Transverse colon (tissue), 4 donors: ENCODE data around the gene DIP2A. TPM values are rescaled to one million over a fixed set of nuclear protein-coding genes. Genes with fewer than 3 reads are reported as not detected.

Source experiments
- DNase-seq: peaks from one replicate; pipeline ENCODE4 v3.0.0-alpha.2; 2019
- H3K27ac ChIP-seq, 4 donors: fragments of 200-600 bp; sonication (generic); 2 replicates each; pipeline ENCODE4 v1.5.1; 2016 to 2018; ENCODE audit warnings: inconsistent platforms in 4 of 4
- H3K27me3 ChIP-seq: fragments of 200-600 bp; sonication (generic); 2 replicates; pipeline ENCODE4 v1.5.1; 2017; ENCODE audit warnings: inconsistent platforms
- H3K36me3 ChIP-seq, 4 donors: fragments of 200-600 bp; sonication (generic); 2 replicates each; pipeline ENCODE4 v1.5.1; 2017 to 2019; ENCODE audit warnings: inconsistent platforms in 4 of 4
- H3K4me1 ChIP-seq, 4 donors: fragments of 200-600 bp; sonication (generic); 2 replicates each; pipeline ENCODE4 v1.5.1; 2017 to 2020; ENCODE audit warnings: inconsistent platforms in 4 of 4
- H3K4me3 ChIP-seq, 4 donors: fragments of 200-600 bp; sonication (generic); 1 replicate in 1 of 4; 2 replicates in 3 of 4; pipeline versions ENCODE4 v1.5.1 to v1.6.1; 2017 to 2019; ENCODE audit warnings: inconsistent platforms in 4 of 4
- H3K9me3 ChIP-seq, 2 donors: fragments of 200-600 bp; sonication (generic); 2 replicates each; pipeline ENCODE4 v1.5.1; 2017 to 2019; ENCODE audit warnings: inconsistent platforms in 2 of 2
- CTCF ChIP-seq, 5 experiments: fragments of 200-600 bp in 3 of 5; fragments of 450-650 bp in 2 of 5; sonication (generic) in 3 of 5; IDR thresholded peaks; 1 replicate in 2 of 5; 2 replicates in 3 of 5; pipeline ENCODE4 v1.5.1; 2016 to 2017; ENCODE audit warnings: antibody characterized with exemption in 5 of 5, inconsistent platforms in 3 of 5, mild to moderate bottlenecking in 2 of 5, moderate library complexity in 1 of 5
- EP300 ChIP-seq: sonication (generic); formaldehyde crosslinking; IDR thresholded peaks from one replicate; pipeline ENCODE4 v1.6.1; 2017; ENCODE audit warnings: antibody characterized with exemption, low read depth
- POLR2A ChIP-seq: fragments of 450-650 bp; IDR thresholded peaks from one replicate; pipeline ENCODE4 v1.6.1; 2016; ENCODE audit warnings: antibody characterized with exemption, mild to moderate bottlenecking, moderate library complexity
- POLR2AphosphoS5 ChIP-seq, 3 donors: sonication (generic); formaldehyde crosslinking; IDR thresholded peaks; one replicate each; pipeline ENCODE4 v1.6.1; 2016; ENCODE audit warnings: antibody characterized with exemption in 3 of 3
- WGBS, 2 donors: methylation state at CpG; one replicate each; pipeline ENCODE4 v1.1.5; 2018; ENCODE audit warnings: low coverage in 1 of 2; 5-methylcytosine and 5-hydroxymethylcytosine counted together
- in situ Hi-C, 4 donors: fragments of 200-750 bp; cut with MboI; loops; one replicate each; pipeline versions ENCODE4 v1.15.0 to v1.15.1; 2017; ENCODE audit warnings: low sequenced_read_pairs in 3 of 4, low pct_ligation_motif_present in 1 of 4, low pct_unique_long_range_greater_than_20kb in 1 of 4
- intact Hi-C: fragments of 100-400 bp; cut with DNase I; formaldehyde crosslinking; loops from one replicate; pipeline ENCODE4 v1.15.1; 2023; ENCODE audit warnings: low total_unique reads
- total RNA-seq, 4 donors: library from RNA; depleted of rRNA; stranded (reverse); fragments of >200 nt; gene quantifications; one replicate each; pipeline ENCODE4 v1.1.0, GENCODE V29; 2016

The DIP2A gene
- total RNA-seq, 4 donors from 2014 or later: 68.8 to 121 (median 92.9) TPM

GRCh38 chr21:46504666-46505065 lies 46.0 kb downstream of the DIP2A start:
- Histone ChIP-seq H3K36me3 (peaks cover 0 to 22% (median 10%) of the 10 kb centered on the region in 4 donors), H3K4me3 (no peak overlapping the region), H3K4me1 (peaks cover 0 to 7% (median 2%) of the 10 kb centered on the region in 4 donors), H3K27me3 (no peaks in the 10 kb centered on the region), H3K27ac (no peak overlapping the region), H3K9me3 (no peaks in the 10 kb centered on the region)
- intact Hi-C loops: no loop called here
- no peak for DNase-seq
- 62 to 66% methylated on average over 4 to 5 of the region's 5 CpGs for WGBS, 2 donors
- TF ChIP-seq POLR2AphosphoS5 (IDR thresholded peaks at IDR 0.05) (no peak), EP300 (no peak), CTCF (IDR thresholded peaks at IDR 0.05) (no peak), POLR2A (no peak)
- in situ Hi-C loops: no loop called here

- H3K9me3 ChIP-seq: no peaks in the 10 kb centered on the region
- H3K27me3 ChIP-seq: no peaks in the 10 kb centered on the region
- no peaks in the 10 kb centered on the region for H3K4me1 ChIP-seq
- in situ Hi-C loops: no loop called here
- DNase-seq: no peak
- H3K36me3 ChIP-seq: peaks cover 0 to 44% (median 21%) of the 10 kb centered on the region in 4 donors
- TF ChIP-seq POLR2A (no peak), POLR2AphosphoS5 (IDR thresholded peaks at IDR 0.05) (no peak), CTCF (IDR thresholded peaks at IDR 0.05) (no peak), EP300 (no peak)
- intact Hi-C loops: no loop called here
- WGBS, 2 donors: 73 to 85% methylated on average over 4 of the region's 4 CpGs
- no peak overlapping the region for H3K27ac ChIP-seq
- no peak overlapping the region for H3K4me3 ChIP-seq
Observed at GRCh38 chr21:46507562-46507961, 48.9 kb downstream of the DIP2A start.

GRCh38 chr21:46509741-46510502 lies 51.2 kb downstream of the DIP2A start:
- Histone ChIP-seq H3K9me3 (no peaks in the 10 kb centered on the region), H3K4me3 (no peak overlapping the region), H3K36me3 (peaks cover 0 to 40% (median 20%) of the 10 kb centered on the region in 4 donors), H3K4me1 (peaks cover 0 to 3% (median 1%) of the 10 kb centered on the region in 4 donors), H3K27me3 (no peaks in the 10 kb centered on the region), H3K27ac (no peak overlapping the region)
- WGBS, 2 donors: 55 to 77% methylated on average over 7 to 11 of the region's 11 CpGs
- peak; percentile 49 for DNase-seq
- intact Hi-C loops (no loop called here), in situ Hi-C loops (no loop called here)
- TF ChIP-seq EP300 (no peak), POLR2A (no peak), CTCF (IDR thresholded peaks at IDR 0.05) (no peak), POLR2AphosphoS5 (IDR thresholded peaks at IDR 0.05) (no peak)

- H3K36me3 ChIP-seq: peaks cover 0 to 38% (median 13%) of the 10 kb centered on the region in 4 donors
- intact Hi-C loops: no loop called here
- peaks cover 0 to 12% (median 5%) of the 10 kb centered on the region in 4 donors for H3K4me1 ChIP-seq
- peak; percentile 16 for DNase-seq
- H3K27me3 ChIP-seq: no peaks in the 10 kb centered on the region
- in situ Hi-C loops: no loop called here
- no peak for TF ChIP-seq EP300
- TF ChIP-seq CTCF (IDR thresholded peaks at IDR 0.05): no peak
- no peak for TF ChIP-seq POLR2AphosphoS5 (IDR thresholded peaks at IDR 0.05)
- TF ChIP-seq POLR2A: no peak
- H3K4me3 ChIP-seq: no peak overlapping the region
- H3K27ac ChIP-seq: no peak overlapping the region
- WGBS, 2 donors: 44 to 46% methylated on average over 2 of the region's 2 CpGs
- no peaks in the 10 kb centered on the region for H3K9me3 ChIP-seq
Observed at GRCh38 chr21:46515109-46515508, 56.4 kb downstream of the DIP2A start.
